IMR-90 (cell line): ENCODE measurements around the gene MTA3.

ENCODE experiments used
- BHLHE40 ChIP-seq: fragments of 150-350 bp; IDR thresholded peaks from 2 replicates; pipeline ENCODE4 v1.6.1; 2016; ENCODE audit warnings: mild to moderate bottlenecking, low read depth, low read length
- CEBPB ChIP-seq: IDR thresholded peaks from 2 replicates; pipeline ENCODE4 v1.6.1; 2012; ENCODE audit warnings: low read depth, low read length, improper control_type of control experiment
- POLR2A ChIP-seq: IDR thresholded peaks from 2 replicates; pipeline ENCODE4 v1.6.1; 2012; ENCODE audit warnings: mild to moderate bottlenecking, low read depth, low read length
- RAD21 ChIP-seq: IDR thresholded peaks from 2 replicates; pipeline ENCODE4 v1.6.1; 2012; ENCODE audit warnings: low read length, improper control_type of control experiment
- RFX5 ChIP-seq: IDR thresholded peaks from 2 replicates; pipeline ENCODE4 v1.8.0; 2012; ENCODE audit warnings: low read depth, mild to moderate bottlenecking, low read length, moderate library complexity
- TF ChIP-seq, protein P1 (sequence below): conservative IDR thresholded peaks from 2 replicates; pipeline ENCODE4 v1.5.1; 2012; ENCODE audit warnings: mild to moderate bottlenecking, low read depth, low read length, improper control_type of control experiment

DNA sequence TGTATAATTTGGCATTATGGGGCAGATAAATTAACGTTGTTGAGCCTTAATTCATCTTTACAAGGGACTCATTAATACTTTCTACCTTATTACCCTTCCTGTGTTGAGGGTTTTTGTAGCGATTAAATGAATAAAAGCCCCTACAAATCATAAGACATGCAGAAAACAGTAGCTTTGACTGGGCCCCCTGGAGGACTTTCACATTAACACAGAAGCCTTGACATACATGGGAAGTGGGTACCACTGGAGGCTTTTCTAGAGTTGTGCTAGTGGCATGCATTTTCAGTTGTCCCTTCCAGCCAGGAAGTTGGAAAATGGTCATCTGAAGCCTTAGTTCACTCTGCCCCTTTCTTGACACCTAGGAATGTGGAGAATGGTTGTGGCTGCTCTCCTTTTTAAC is 30.2 kb downstream of the MTA3 start:
- TF ChIP-seq, protein P1, sequence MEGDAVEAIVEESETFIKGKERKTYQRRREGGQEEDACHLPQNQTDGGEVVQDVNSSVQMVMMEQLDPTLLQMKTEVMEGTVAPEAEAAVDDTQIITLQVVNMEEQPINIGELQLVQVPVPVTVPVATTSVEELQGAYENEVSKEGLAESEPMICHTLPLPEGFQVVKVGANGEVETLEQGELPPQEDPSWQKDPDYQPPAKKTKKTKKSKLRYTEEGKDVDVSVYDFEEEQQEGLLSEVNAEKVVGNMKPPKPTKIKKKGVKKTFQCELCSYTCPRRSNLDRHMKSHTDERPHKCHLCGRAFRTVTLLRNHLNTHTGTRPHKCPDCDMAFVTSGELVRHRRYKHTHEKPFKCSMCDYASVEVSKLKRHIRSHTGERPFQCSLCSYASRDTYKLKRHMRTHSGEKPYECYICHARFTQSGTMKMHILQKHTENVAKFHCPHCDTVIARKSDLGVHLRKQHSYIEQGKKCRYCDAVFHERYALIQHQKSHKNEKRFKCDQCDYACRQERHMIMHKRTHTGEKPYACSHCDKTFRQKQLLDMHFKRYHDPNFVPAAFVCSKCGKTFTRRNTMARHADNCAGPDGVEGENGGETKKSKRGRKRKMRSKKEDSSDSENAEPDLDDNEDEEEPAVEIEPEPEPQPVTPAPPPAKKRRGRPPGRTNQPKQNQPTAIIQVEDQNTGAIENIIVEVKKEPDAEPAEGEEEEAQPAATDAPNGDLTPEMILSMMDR = no peak
- no peak for TF ChIP-seq CEBPB
- TF ChIP-seq BHLHE40 = no peak
- TF ChIP-seq RFX5 = no peak
- TF ChIP-seq POLR2A = no peak
- no peak for TF ChIP-seq RAD21
